Liver (tissue), 9 donors: ENCODE data around the gene ULBP2. TPM values are rescaled to one million over a fixed set of nuclear protein-coding genes. Genes with fewer than 3 reads are reported as not detected.

Source experiments
- DNase-seq: peaks from one replicate; pipeline ENCODE4 v3.0.0-alpha.2; 2017; ENCODE audit warnings: low spot score
- H3K27ac ChIP-seq, 2 donors: one replicate each; pipeline ENCODE4 v1.7.0; 2013; ENCODE audit warnings: inconsistent platforms in 2 of 2, low read length in 2 of 2, control low read depth in 1 of 2, low read depth in 1 of 2, mild to moderate bottlenecking in 1 of 2
- H3K27me3 ChIP-seq, 4 donors: one replicate each; pipeline versions ENCODE4 v1.6.1 to v1.7.0; 2013; ENCODE audit warnings: low read length in 3 of 4, inconsistent platforms in 1 of 4, mild to moderate bottlenecking in 1 of 4, moderate library complexity in 1 of 4; ENCODE audit not compliant: control insufficient read depth in 4 of 4, insufficient read depth in 4 of 4
- H3K36me3 ChIP-seq, 4 donors: one replicate each; pipeline versions ENCODE4 v1.6.1 to v1.7.0; 2013; ENCODE audit warnings: low read length in 3 of 4, mild to moderate bottlenecking in 3 of 4, low read depth in 1 of 4, moderate library complexity in 1 of 4; ENCODE audit not compliant: control insufficient read depth in 4 of 4, insufficient read depth in 3 of 4
- H3K4me1 ChIP-seq, 4 donors: one replicate each; pipeline versions ENCODE4 v1.6.1 to v1.7.0; 2013; ENCODE audit warnings: low read length in 3 of 4, mild to moderate bottlenecking in 3 of 4, moderate library complexity in 1 of 4; ENCODE audit not compliant: control insufficient read depth in 4 of 4, insufficient read depth in 4 of 4
- H3K4me3 ChIP-seq, 3 donors: one replicate each; pipeline versions ENCODE4 v1.6.1 to v1.7.0; 2013; ENCODE audit warnings: low read length in 3 of 3, control low read depth in 1 of 3, low read depth in 1 of 3, mild to moderate bottlenecking in 1 of 3
- H3K9ac ChIP-seq, 2 donors: one replicate each; pipeline ENCODE4 v1.7.0; 2013; ENCODE audit warnings: low read length in 2 of 2, mild to moderate bottlenecking in 2 of 2, moderate library complexity in 2 of 2, control low read depth in 1 of 2, low read depth in 1 of 2
- H3K9me3 ChIP-seq, 4 donors: one replicate each; pipeline versions ENCODE4 v1.6.1 to v1.7.0; 2013; ENCODE audit warnings: low read length in 3 of 4; ENCODE audit not compliant: control insufficient read depth in 4 of 4
- ATF3 ChIP-seq: IDR thresholded peaks from 2 replicates; pipeline ENCODE4 v1.6.1; 2016; ENCODE audit warnings: antibody characterized with exemption
- CTCF ChIP-seq: fragments of 150-350 bp; IDR thresholded peaks from 2 replicates; pipeline ENCODE4 v1.5.1; 2017; ENCODE audit warnings: improper control_type of control experiment, low read depth, low read length; ENCODE audit not compliant: missing input control
- EGR1 ChIP-seq, 2 donors: IDR thresholded peaks; 2 replicates each; pipeline ENCODE4 v1.6.1; 2016 to 2018; ENCODE audit warnings: antibody characterized with exemption in 2 of 2, low read depth in 2 of 2
- FOXA1 ChIP-seq: IDR thresholded peaks from 2 replicates; pipeline ENCODE4 v1.6.1; 2016; ENCODE audit warnings: antibody characterized with exemption
- FOXA2 ChIP-seq: IDR thresholded peaks from 2 replicates; pipeline ENCODE4 v1.6.1; 2016; ENCODE audit warnings: antibody characterized with exemption
- GABPA ChIP-seq, 2 donors: IDR thresholded peaks in 1 of 2; conservative IDR thresholded peaks in 1 of 2; 2 replicates each; pipeline ENCODE4 v1.6.1; 2016; ENCODE audit warnings: antibody characterized with exemption in 2 of 2, mild to moderate bottlenecking in 1 of 2, moderate library complexity in 1 of 2
- HNF4A ChIP-seq, 2 donors: conservative IDR thresholded peaks; 2 replicates each; pipeline ENCODE4 v1.6.1; 2016; ENCODE audit warnings: antibody characterized with exemption in 2 of 2, mild to moderate bottlenecking in 2 of 2
- HNF4G ChIP-seq: IDR thresholded peaks from 2 replicates; pipeline ENCODE4 v1.6.1; 2016; ENCODE audit warnings: antibody characterized with exemption
- JUND ChIP-seq, 2 donors: IDR thresholded peaks; 2 replicates each; pipeline ENCODE4 v1.6.1; 2016; ENCODE audit warnings: antibody characterized with exemption in 2 of 2
- NR2F2 ChIP-seq: IDR thresholded peaks from 2 replicates; pipeline ENCODE4 v1.6.1; 2016; ENCODE audit warnings: antibody characterized with exemption
- RAD21 ChIP-seq, 2 donors: IDR thresholded peaks; 2 replicates each; pipeline ENCODE4 v1.6.1; 2016; ENCODE audit warnings: antibody characterized with exemption in 2 of 2, mild to moderate bottlenecking in 2 of 2
- REST ChIP-seq: IDR thresholded peaks from 2 replicates; pipeline ENCODE4 v1.6.1; 2016; ENCODE audit warnings: antibody characterized with exemption, mild to moderate bottlenecking
- RXRA ChIP-seq, 2 donors: IDR thresholded peaks; 2 replicates each; pipeline ENCODE4 v1.6.1; 2017 to 2018; ENCODE audit warnings: antibody characterized with exemption in 2 of 2, mild to moderate bottlenecking in 1 of 2
- SP1 ChIP-seq: IDR thresholded peaks from 2 replicates; pipeline ENCODE4 v1.6.1; 2018; ENCODE audit warnings: antibody characterized with exemption, mild to moderate bottlenecking
- TAF1 ChIP-seq: conservative IDR thresholded peaks from 2 replicates; pipeline ENCODE4 v1.6.1; 2016; ENCODE audit warnings: antibody characterized with exemption, mild to moderate bottlenecking
- YY1 ChIP-seq: IDR thresholded peaks from 2 replicates; pipeline ENCODE4 v1.6.1; 2016; ENCODE audit warnings: antibody characterized with exemption, mild to moderate bottlenecking
- WGBS: extraction: QIAGEN DNeasy Blood & Tissue Kit; methylation state at CpG from one replicate; pipeline ENCODE4 v1.1.7; 2013; 5-methylcytosine and 5-hydroxymethylcytosine counted together
- polyA plus RNA-seq, 2 donors: library from polyadenylated mRNA; stranded (reverse) in 1 of 2; unstranded in 1 of 2; fragments of 200-250 nt in 1 of 2; fragments of >200 nt in 1 of 2; fragmentation: Nextera tagmentation in 1 of 2; extraction: Ambion mirVana in 1 of 2; gene quantifications; one replicate each; pipeline versions ENCODE4 v1.2.1 to v1.2.3, GENCODE V29; 2013 to 2015
- total RNA-seq, 2 donors: library from RNA; depleted of rRNA; stranded (reverse); fragments of >200 nt; gene quantifications; one replicate each; pipeline ENCODE4 v1.2.3, GENCODE V29; 2014
- TF ChIP-seq, protein P1 (sequence below): IDR thresholded peaks from 2 replicates; pipeline ENCODE4 v1.6.1; 2016; ENCODE audit warnings: antibody characterized with exemption
- TF ChIP-seq, protein P2 (sequence below): IDR thresholded peaks from 2 replicates; pipeline ENCODE4 v1.6.1; 2016; ENCODE audit warnings: antibody characterized with exemption
- donor health status: healthy.
- donor health status: healthy.
- donor health status: healthy.
- donor health status: healthy.
- donor health status: healthy.

Gene ULBP2
- total and polyA plus RNA-seq, 4 donors, result 0.14 to 0.27 (median 0.20) TPM

- TF ChIP-seq HNF4A (conservative IDR thresholded peaks at IDR 0.05) (no peak), GABPA (IDR thresholded peaks at IDR 0.05 in 1 of 2, conservative IDR thresholded peaks at IDR 0.05 in 1 of 2) (no peak), RXRA (IDR thresholded peaks at IDR 0.05) (no peak), HNF4G (no peak), FOXA1 (no peak), FOXA2 (no peak), SP1 (no peak), CTCF (no peak), REST (no peak), EGR1 (IDR thresholded peaks at IDR 0.05; ENCODE audit: low read depth in 2 of 2) (no peak), YY1 (no peak), JUND (IDR thresholded peaks at IDR 0.05) (no peak), TAF1 (no peak), ATF3 (no peak), NR2F2 (no peak), RAD21 (IDR thresholded peaks at IDR 0.05) (no peak)
- TF ChIP-seq, protein P1, sequence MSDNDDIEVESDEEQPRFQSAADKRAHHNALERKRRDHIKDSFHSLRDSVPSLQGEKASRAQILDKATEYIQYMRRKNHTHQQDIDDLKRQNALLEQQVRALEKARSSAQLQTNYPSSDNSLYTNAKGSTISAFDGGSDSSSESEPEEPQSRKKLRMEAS, result no peak
- TF ChIP-seq, protein P2, sequence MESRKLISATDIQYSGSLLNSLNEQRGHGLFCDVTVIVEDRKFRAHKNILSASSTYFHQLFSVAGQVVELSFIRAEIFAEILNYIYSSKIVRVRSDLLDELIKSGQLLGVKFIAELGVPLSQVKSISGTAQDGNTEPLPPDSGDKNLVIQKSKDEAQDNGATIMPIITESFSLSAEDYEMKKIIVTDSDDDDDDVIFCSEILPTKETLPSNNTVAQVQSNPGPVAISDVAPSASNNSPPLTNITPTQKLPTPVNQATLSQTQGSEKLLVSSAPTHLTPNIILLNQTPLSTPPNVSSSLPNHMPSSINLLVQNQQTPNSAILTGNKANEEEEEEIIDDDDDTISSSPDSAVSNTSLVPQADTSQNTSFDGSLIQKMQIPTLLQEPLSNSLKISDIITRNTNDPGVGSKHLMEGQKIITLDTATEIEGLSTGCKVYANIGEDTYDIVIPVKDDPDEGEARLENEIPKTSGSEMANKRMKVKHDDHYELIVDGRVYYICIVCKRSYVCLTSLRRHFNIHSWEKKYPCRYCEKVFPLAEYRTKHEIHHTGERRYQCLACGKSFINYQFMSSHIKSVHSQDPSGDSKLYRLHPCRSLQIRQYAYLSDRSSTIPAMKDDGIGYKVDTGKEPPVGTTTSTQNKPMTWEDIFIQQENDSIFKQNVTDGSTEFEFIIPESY, result no peak
- Histone ChIP-seq H3K9ac (peak within 1 kb of the TSS in 1 of 2 donors; percentile 5), H3K4me3 (peak within 1 kb of the TSS in 2 of 3 donors; percentile 32 to 55), H3K9me3 (no peaks in the 10 kb centered on the region), H3K36me3 (no peaks in the 10 kb centered on the region), H3K4me1 (peaks cover 3 to 11% (median 7%) of the 10 kb centered on the region in 4 donors), H3K27me3 (no peaks in the 10 kb centered on the region), H3K27ac (peak within 1 kb of the TSS; percentile 46 to 83)
- 78% methylated on average over 17 of the region's 17 CpGs for WGBS
- no peak for DNase-seq
Observed at GRCh38 chr6:149897855-149898744, 43.7 kb upstream of the ULBP2 start, which contains the start of gene RAET1E. TSS of gene RAET1E (minus strand) at chr6:149898113. CDS start at chr6:149890901, 7,212 bp downstream.
